H1 (cell line): ENCODE measurements around the gene POLR2L. TPM values are rescaled to one million over a fixed set of nuclear protein-coding genes. Genes with fewer than 3 reads are reported as not detected.

Source experiments
- CHD1 ChIP-seq: IDR thresholded peaks from 2 replicates; pipeline ENCODE4 v1.6.1; 2012; ENCODE audit warnings: low read depth, low read length, improper control_type of control experiment
- CHD7 ChIP-seq: fragments of 300-600 bp; sonication (generic); IDR thresholded peaks from 2 replicates; pipeline ENCODE4 v1.7.1; 2012; ENCODE audit warnings: low read length, moderate library complexity, mild to moderate bottlenecking, inconsistent platforms; ENCODE audit not compliant: insufficient replicate concordance
- POU5F1 ChIP-seq: IDR thresholded peaks from 2 replicates; pipeline ENCODE4 v1.6.1; 2011; ENCODE audit warnings: low read depth, mild to moderate bottlenecking, low read length, moderate library complexity
- USF2 ChIP-seq: IDR thresholded peaks from 2 replicates; pipeline ENCODE4 v1.6.1; 2011; ENCODE audit warnings: low read length, improper control_type of control experiment
- polyA plus RNA-seq, 7 experiments: library from polyadenylated mRNA; depleted of rRNA in 3 of 7; stranded (reverse) in 5 of 7; unstranded in 2 of 7; fragments of >200 nt in 5 of 7; fragments of 200-250 nt in 2 of 7; gene quantifications; 1 replicate in 5 of 7; 2 replicates in 1 of 7; 4 replicates in 1 of 7; pipeline versions ENCODE4 v1.2.1 to v1.2.3, GENCODE V29; 2011 to 2013; ENCODE audit warnings: missing spikeins in 2 of 7, mixed read lengths in 2 of 7
- total RNA-seq: library from RNA; stranded (reverse); fragmentation: NEBNext Ultra II Directional; extraction: Animal tissue kit (Norgen Biotek cat#: 25700); gene quantifications from 2 replicates; pipeline ENCODE4 v1.2.1, GENCODE V29; 2021

The POLR2L gene
- total and polyA plus RNA-seq, 2 of the 8 experiments (the other 6 are each of a cell fraction or from before 2014, with no cell fraction given), result 140 to 151 TPM

GRCh38 chr11:858762-859339 is 16.5 kb upstream of the POLR2L start (continued):
- TF ChIP-seq CHD7 (no peak), POU5F1 (no peak), USF2 (no peak), CHD1 (no peak)
